HG03378 (cell line): ENCODE results near the gene ROBO1.

ENCODE experiments used
- ATAC-seq: cut with Tn5 transposase; IDR thresholded peaks from one replicate; pipeline ENCODE4 v1.9.1; 2021; ENCODE audit warnings: mild to moderate bottlenecking, moderate library complexity; ENCODE audit not compliant: unreplicated experiment

The ROBO1 gene

GRCh38 chr3:79672075-79672474 is 95.7 kb downstream of the ROBO1 start:
- ATAC-seq = no peak

- ATAC-seq = no peak
Observed at GRCh38 chr3:79670178-79670577, 97.6 kb downstream of the ROBO1 start.

- no peak for ATAC-seq
Observed at GRCh38 chr3:79664455-79664854, 103.3 kb downstream of the ROBO1 start.

- no peak for ATAC-seq
Observed at GRCh38 chr3:79661896-79662295, 105.9 kb downstream of the ROBO1 start.

GRCh38 chr3:79657076-79657475 is 110.7 kb downstream of the ROBO1 start:
- ATAC-seq = no peak

GRCh38 chr3:79654019-79654418 is 113.8 kb downstream of the ROBO1 start:
- no peak for ATAC-seq

GRCh38 chr3:79653266-79653830 is 114.5 kb downstream of the ROBO1 start:
- ATAC-seq = no peak

- ATAC-seq = no peak
Observed at GRCh38 chr3:79651536-79652065, 116.2 kb downstream of the ROBO1 start.

GRCh38 chr3:79639855-79640254 is 127.9 kb downstream of the ROBO1 start:
- no peak for ATAC-seq

- no peak for ATAC-seq
Observed at GRCh38 chr3:79636372-79636771, 131.4 kb downstream of the ROBO1 start.

GRCh38 chr3:79632842-79633241 is 135.0 kb downstream of the ROBO1 start:
- ATAC-seq = no peak

- no peak for ATAC-seq
Observed at GRCh38 chr3:79618883-79619282, 148.9 kb downstream of the ROBO1 start.

GRCh38 chr3:79606414-79606813 is 161.4 kb downstream of the ROBO1 start:
- no peak for ATAC-seq

GRCh38 chr3:79604681-79605080 is 163.1 kb downstream of the ROBO1 start:
- ATAC-seq = no peak

- no peak for ATAC-seq
Observed at GRCh38 chr3:79602385-79602784, 165.4 kb downstream of the ROBO1 start.

GRCh38 chr3:79598594-79598993 is 169.2 kb downstream of the ROBO1 start:
- ATAC-seq = no peak

GRCh38 chr3:79597709-79598108 is 170.1 kb downstream of the ROBO1 start:
- ATAC-seq = no peak

GRCh38 chr3:79587150-79587549 is 180.6 kb downstream of the ROBO1 start:
- ATAC-seq = no peak

- no peak for ATAC-seq
Observed at GRCh38 chr3:79586232-79586631, 181.6 kb downstream of the ROBO1 start.

GRCh38 chr3:79572930-79573329 is 194.9 kb downstream of the ROBO1 start:
- no peak for ATAC-seq

- ATAC-seq = no peak
Observed at GRCh38 chr3:79568938-79569337, 198.9 kb downstream of the ROBO1 start.

- ATAC-seq = no peak
Observed at GRCh38 chr3:79564192-79564591, 203.6 kb downstream of the ROBO1 start.

GRCh38 chr3:79560698-79561097 is 207.1 kb downstream of the ROBO1 start:
- ATAC-seq = no peak
